Nephron (organoid): Measurements from ENCODE around the gene ABCB9.
"Not testable (repeated sequence)": the region's sequence is repeated elsewhere in the genome, so short reads cannot be mapped to it uniquely, and the experiment has no call there.

Experiments
- H3K27ac Mint-ChIP-seq, 3 experiments: 2 replicates each; pipeline ENCODE4 v1.8.0; 2020; ENCODE audit warnings: mixed read lengths in 3 of 3, mild to moderate bottlenecking in 2 of 3, moderate library complexity in 1 of 3
- H3K27me3 Mint-ChIP-seq: 2 replicates; pipeline ENCODE4 v1.8.0; 2021; ENCODE audit warnings: low read depth, mild to moderate bottlenecking, moderate library complexity, mixed read lengths
- H3K36me3 Mint-ChIP-seq: 2 replicates; pipeline ENCODE4 v1.8.0; 2020; ENCODE audit warnings: low read depth, mixed read lengths
- H3K4me1 Mint-ChIP-seq: 2 replicates; pipeline ENCODE4 v1.8.0; 2020; ENCODE audit warnings: mixed read lengths
- H3K4me3 Mint-ChIP-seq, 3 experiments: 2 replicates each; pipeline ENCODE4 v1.8.0; 2020; ENCODE audit warnings: mild to moderate bottlenecking in 3 of 3, mixed read lengths in 3 of 3, moderate library complexity in 2 of 3
- H3K9me3 Mint-ChIP-seq: 2 replicates; pipeline ENCODE4 v1.8.0; 2020; ENCODE audit warnings: mixed read lengths
- CTCF ChIP-seq, 3 experiments: fragments of 200-600 bp; sonication (generic); IDR thresholded peaks; one replicate each; pipeline ENCODE4 v1.5.0; 2021; ENCODE audit warnings: antibody characterized with exemption in 3 of 3; ENCODE audit not compliant: unreplicated experiment in 3 of 3

The ABCB9 gene

GRCh38 chr12:122965851-122966742, at the start of gene ABCB9:
TSS of gene ABCB9 (minus strand) at chr12:122966463. CDS start at chr12:122960235, 6,228 bp downstream.
- TF ChIP-seq CTCF (IDR thresholded peaks at IDR 0.05; ENCODE audit: unreplicated experiment in 3 of 3) = no peak
- peak within 1 kb of the TSS; percentile 77 to 87 (median 80) for H3K4me3 Mint-ChIP-seq
- no peaks in the 10 kb centered on the region for H3K27me3 Mint-ChIP-seq
- H3K27ac Mint-ChIP-seq = no peak within 1 kb of the TSS
- no peaks in the 10 kb centered on the region for H3K9me3 Mint-ChIP-seq
- H3K36me3 Mint-ChIP-seq = no peaks in the 10 kb centered on the region
- peaks cover 46% of the 10 kb centered on the region for H3K4me1 Mint-ChIP-seq

- H3K36me3 Mint-ChIP-seq, H3K27ac Mint-ChIP-seq, H3K27me3 Mint-ChIP-seq, H3K4me1 Mint-ChIP-seq, H3K9me3 Mint-ChIP-seq, H3K4me3 Mint-ChIP-seq: not testable (repeated sequence)
Observed at GRCh38 chr12:123014473-123014872, 48.2 kb upstream of the ABCB9 start.

GRCh38 chr12:123013185-123014095, 47.2 kb upstream of the ABCB9 start:
- no peak for TF ChIP-seq CTCF (IDR thresholded peaks at IDR 0.05; ENCODE audit: unreplicated experiment in 3 of 3)
- Mint-ChIP-seq H3K27me3 (no peaks in the 10 kb centered on the region), H3K27ac (no peak overlapping the region), H3K36me3 (no peaks in the 10 kb centered on the region), H3K9me3 (no peaks in the 10 kb centered on the region), H3K4me3 (no peak overlapping the region), H3K4me1 (no peaks in the 10 kb centered on the region)

GRCh38 chr12:123011701-123012100, 45.4 kb upstream of the ABCB9 start:
- no peak for TF ChIP-seq CTCF (IDR thresholded peaks at IDR 0.05; ENCODE audit: unreplicated experiment in 3 of 3)
- H3K9me3 Mint-ChIP-seq = no peaks in the 10 kb centered on the region
- no peaks in the 10 kb centered on the region for H3K27me3 Mint-ChIP-seq
- H3K36me3 Mint-ChIP-seq = no peaks in the 10 kb centered on the region
- H3K4me1 Mint-ChIP-seq = no peaks in the 10 kb centered on the region
- H3K4me3 Mint-ChIP-seq = no peak overlapping the region
- no peak overlapping the region for H3K27ac Mint-ChIP-seq

GRCh38 chr12:123010681-123011080, 44.4 kb upstream of the ABCB9 start:
- Mint-ChIP-seq H3K4me3 (no peak overlapping the region), H3K27me3 (no peaks in the 10 kb centered on the region), H3K27ac (no peak overlapping the region), H3K4me1 (no peaks in the 10 kb centered on the region), H3K36me3 (no peaks in the 10 kb centered on the region), H3K9me3 (no peaks in the 10 kb centered on the region)
- no peak for TF ChIP-seq CTCF (IDR thresholded peaks at IDR 0.05; ENCODE audit: unreplicated experiment in 3 of 3)

- TF ChIP-seq CTCF (IDR thresholded peaks at IDR 0.05; ENCODE audit: unreplicated experiment in 3 of 3) = no peak
- Mint-ChIP-seq H3K4me1 (no peaks in the 10 kb centered on the region), H3K9me3 (no peaks in the 10 kb centered on the region), H3K27ac (no peak overlapping the region), H3K36me3 (no peaks in the 10 kb centered on the region), H3K4me3 (no peak overlapping the region), H3K27me3 (no peaks in the 10 kb centered on the region)
Observed at GRCh38 chr12:123010110-123010509, 43.8 kb upstream of the ABCB9 start.
